DMS53 treated with DMSO at 0.1 percent for 48 hours (cell line): ENCODE results near the gene VCAM1.

Experiments
- DNase-seq: peaks from one replicate; lab custom pipeline; 2025; ENCODE audit not compliant: unreplicated experiment; lab: John Stamatoyannopoulos, UW

The VCAM1 gene

DNA sequence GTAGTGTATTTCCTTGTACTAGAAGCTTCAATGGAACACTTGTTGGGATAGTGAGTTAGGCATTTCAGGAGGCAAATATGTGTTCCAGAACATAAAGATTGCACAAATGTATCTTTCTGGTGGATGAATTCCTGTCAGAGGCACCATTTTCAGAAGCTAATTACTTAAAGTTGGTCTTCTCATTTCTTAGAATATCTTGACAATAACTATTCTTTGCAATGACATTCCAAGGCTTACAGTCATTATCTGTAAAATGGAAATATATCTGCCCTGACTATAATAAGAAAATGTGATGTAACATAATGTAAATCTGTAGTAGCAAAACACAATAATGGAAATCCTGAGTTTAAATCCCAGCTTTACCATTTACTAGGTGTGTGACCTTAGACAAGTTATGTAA, 2.7 kb downstream of the VCAM1 start:
- no peak for DNase-seq

DNA sequence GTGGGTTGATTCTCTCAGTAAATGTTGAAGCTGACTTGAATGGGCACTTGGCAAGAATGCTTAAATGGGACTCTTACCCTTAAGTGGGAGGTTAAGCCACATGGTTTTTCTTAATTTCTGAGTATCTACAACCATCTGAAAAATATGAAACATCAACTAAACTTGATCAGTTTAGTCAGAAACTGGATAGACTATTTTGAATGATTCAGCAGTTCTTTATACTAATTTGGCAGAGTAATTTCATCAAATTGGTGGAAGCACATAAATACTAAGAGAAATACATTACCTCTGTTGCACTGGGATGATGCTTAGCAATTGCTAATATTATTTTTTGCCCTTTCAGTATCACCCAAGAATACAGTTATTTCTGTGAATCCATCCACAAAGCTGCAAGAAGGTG, 4.7 kb downstream of the VCAM1 start:
- no peak for DNase-seq

DNA sequence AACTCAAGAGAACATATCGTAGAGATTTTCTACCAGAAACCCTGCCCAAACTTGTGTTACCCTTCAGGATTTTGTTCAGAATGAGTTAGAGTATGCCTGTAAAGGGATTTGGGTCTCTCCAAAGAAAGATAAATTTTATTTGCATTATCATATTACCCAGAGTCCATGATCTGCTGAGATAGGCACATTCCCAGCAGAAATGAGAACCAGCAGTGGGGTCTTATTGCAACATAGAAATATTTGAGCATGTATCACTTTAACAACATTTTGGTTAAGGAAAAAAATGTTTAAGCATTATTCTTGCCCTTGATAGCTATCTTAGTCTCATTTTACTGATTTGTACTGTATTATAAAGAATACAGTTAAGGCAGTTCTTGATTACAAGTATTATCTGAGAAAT, 10.6 kb downstream of the VCAM1 start:
- no peak for DNase-seq

- no peak for DNase-seq
These were observed 11.8 kb downstream of the VCAM1 start for GRCh38 chr1:100731309-100731708.

DNA sequence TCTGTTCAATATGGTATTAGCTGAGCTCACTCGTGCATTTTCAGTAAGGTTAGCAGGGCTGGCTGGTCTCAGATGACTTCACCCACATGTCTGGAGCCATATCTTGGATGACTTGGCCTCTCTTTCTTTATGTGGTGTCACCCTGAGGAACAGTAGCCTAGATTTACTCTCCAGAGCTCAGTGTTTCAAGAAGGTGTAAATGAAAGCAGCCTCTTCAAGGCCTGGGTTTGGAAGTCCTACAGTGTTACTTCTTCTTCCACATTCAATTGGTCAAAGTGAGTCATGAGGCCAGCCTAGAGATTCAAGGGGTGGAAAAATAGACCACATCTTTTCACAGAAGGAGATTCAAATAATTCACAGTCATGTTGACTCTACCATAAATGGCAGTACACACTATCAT, 12.2 kb downstream of the VCAM1 start:
- no peak for DNase-seq

- no peak for DNase-seq
These were observed 15.1 kb downstream of the VCAM1 start for GRCh38 chr1:100734676-100735075.

DNA sequence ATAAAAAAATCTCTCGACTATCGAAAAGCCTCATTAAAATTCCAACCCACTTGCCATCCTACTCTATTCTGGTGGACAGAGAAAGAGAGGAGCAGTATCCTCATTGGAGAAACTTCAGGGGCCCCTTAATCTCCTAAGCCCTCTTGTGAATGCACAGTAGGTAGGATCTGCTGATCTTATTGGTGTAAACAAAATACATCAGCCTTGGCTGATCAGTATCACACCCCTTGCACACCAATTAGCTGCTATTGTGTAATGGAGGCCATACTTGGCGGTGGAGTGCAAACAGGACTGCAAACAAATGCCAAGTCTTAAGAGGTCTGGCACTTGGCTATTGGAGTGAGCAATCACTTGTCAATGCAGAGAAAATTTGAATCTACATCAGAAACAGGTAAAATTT, 15.7 kb downstream of the VCAM1 start:
- peak; percentile 36 for DNase-seq

DNA sequence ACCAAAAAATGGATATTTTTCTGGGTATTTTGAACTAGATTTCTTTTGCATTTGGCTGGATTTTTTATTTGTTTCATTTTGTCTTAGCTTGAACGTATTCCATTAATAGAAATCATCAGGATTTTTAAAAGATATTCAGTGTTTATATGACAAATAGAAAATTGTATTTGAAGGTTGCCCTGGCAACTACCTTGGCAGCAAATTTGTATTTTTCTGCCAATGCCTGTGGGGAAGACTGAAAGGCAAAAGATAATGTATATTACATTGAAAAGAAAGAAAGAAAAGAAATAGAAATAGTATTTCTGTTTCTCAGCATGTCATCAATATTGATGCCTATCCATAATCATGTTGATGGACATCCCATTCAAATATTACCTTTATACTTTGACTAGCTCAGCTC, 16.8 kb downstream of the VCAM1 start:
- no peak for DNase-seq

GRCh38 chr1:100736746-100737145, 17.2 kb downstream of the VCAM1 start:
- DNase-seq: peak; percentile 75

- DNase-seq: no peak
These were observed 27.0 kb downstream of the VCAM1 start for GRCh38 chr1:100746542-100746932.

DNA sequence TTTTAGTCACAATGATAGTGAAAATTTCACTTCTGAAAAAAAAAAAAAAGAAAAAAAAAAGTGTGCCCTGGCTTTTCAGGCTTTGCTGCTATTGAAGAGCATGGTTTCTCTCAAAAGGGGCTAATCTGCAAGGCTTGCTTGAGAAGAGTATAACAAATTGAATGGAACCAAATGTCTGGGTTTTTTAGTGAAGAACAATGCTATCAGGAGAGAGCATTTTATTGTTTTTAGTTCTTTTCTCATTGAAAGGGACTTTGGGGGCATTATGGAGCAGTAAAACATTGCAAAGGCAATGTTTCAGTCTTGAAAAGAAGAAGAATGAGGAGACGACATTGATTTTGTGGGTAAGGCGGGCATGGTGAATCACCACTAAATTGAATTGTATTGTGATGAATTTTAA, 28.2 kb downstream of the VCAM1 start:
- DNase-seq: no peak

DNA sequence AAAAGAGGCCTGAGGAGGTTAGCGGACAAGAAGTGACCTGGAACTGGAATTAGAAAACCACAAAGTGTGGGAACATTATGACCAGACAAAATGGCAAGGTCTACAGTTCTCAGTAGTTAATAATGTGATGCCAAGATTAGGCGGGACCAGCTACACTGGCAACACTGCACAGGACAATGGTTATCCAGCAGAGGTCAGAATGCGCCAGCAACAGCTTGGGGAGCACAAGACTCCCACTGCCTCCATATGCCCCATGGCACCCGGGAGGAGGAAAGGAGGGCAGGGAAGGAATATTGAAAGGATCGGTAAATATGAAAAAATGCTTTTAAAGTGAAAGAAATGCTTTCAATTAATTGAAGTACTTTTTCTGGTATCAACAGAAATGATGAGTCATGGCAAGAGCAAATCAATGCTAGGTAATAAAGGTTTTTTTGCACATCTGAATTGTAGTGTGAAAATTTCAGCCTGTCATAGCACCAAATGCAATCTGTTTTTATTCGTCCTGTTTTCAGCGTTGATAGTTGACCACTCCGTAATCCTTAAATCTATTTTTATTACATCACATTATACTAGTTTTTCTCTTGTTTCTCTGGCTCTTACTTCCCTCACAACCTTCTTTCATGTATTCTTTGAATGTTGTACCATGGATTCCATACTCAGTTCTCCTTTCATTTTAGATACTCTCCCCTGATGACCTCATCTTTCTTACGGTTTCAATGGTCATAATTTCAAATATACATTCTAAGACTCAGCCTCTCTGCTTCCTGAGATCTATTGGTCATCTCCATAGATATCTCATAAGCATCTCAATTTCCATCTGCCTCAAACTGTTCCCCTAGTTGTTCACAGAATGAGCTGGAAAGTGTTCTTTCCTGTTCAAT, 30.7 kb downstream of the VCAM1 start:
- no peak for DNase-seq

DNA sequence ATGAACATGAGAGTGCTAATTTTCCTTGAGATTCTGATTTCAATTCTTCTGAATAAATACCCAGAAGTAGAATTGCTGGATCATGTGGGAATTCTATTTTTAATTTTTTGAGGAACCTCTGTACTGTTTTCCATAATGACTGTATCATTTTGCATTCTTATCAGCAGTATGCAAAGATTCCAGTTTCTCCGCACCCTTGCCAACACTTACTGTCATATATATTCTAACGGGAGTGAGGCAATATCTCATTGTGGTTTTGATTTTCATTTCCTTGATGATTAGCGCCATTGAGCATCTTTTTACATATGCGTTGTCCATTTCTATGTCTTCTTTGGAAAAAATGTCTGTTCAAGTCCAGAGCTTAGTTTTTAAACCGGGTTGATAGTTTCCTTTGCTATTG, 33.2 kb downstream of the VCAM1 start:
- DNase-seq: no peak

- no peak for DNase-seq
These were observed 38.4 kb downstream of the VCAM1 start for GRCh38 chr1:100757946-100758345.

GRCh38 chr1:100759188-100759587, 39.6 kb downstream of the VCAM1 start:
- no peak for DNase-seq

DNA sequence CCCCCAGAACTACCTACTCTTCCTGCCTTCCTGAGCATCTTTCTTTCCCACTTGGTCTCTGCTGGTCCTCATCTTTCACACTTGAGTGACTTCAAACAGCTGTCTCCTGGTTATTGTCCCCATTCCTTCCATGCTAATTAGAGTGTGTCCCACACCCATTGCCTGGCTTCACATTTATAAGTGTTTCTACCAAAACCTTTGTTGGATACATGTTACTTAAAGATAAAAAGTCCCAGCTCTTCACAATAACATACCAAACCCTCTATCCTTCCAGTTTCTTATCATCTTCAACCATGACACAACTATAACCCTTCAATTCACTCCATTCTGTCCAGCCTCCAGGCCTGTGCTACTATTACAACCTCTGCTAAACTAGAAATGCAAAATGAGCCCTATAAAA, 41.0 kb downstream of the VCAM1 start:
- no peak for DNase-seq

DNA sequence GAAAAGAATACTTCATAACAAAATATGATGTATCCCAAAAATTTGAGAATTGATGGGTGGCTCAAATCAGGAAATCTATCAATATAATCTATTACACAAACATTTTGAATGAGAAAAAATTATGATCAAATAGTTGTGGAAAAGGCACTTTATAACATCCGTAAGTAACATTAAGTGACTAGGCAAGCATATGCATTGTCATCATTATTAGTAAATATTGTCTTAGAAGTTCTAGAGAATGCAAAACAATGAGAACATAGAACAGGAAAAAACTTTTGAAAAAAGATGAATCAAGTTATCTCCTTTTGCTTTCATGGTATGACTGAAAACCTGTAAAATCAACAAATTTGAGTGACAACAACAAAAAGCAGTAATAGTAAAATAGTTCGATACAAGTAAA, 42.9 kb downstream of the VCAM1 start:
- DNase-seq: no peak

DNA sequence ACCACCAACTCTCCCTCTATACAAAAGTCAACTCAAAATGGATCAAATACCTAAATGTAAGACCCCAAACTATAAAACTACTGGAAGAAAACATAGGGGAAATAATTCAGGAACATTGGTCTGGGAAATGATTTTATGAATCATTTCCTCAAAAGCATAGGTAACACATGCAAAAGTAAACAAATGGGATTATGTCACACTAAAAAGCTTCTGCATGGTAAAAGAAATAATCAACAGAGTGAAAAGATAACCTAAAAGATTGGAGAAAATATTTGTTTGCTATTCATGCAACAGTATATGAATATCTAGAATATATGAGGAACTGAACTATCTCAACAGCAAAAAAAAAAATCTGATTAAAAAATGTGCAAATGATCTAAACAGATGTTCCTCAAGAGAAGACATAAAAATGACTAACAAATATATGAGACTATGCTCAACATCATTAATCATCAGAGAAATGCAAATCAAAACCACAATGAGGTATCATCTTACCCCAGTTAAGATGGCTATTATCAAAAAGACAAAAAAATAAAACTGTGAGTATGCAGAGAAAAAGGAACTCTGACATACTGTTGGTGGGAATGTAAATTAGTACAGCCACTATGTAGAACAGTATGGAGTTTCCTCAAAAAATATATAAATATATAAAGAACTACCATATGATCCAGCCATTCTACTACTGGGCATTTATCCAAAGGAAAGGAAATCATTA, 47.8 kb downstream of the VCAM1 start:
- DNase-seq: peak; percentile 42

- no peak for DNase-seq
These were observed 49.8 kb downstream of the VCAM1 start for GRCh38 chr1:100769323-100769722.

GRCh38 chr1:100769906-100770646, 50.5 kb downstream of the VCAM1 start:
- DNase-seq: no peak

- no peak for DNase-seq
These were observed 53.9 kb downstream of the VCAM1 start for GRCh38 chr1:100773444-100773843.

DNA sequence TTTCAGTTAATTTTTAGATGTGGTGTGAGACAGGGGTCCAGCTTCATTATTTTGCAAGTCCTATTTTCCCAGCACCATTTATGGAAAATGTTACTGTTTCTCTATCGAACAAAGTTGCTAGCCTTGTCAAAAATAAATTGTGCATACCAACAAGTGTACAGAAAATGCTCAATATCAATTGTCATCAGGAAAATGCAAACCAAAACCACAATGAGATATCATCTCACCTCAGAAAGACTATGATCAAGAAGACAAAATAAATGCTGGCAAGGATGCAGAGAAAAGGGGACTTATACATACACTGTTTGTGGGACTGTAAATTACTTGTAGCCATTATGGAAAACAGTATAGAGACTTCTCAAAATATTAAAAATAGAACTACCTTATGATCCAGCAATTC, 54.8 kb downstream of the VCAM1 start:
- no peak for DNase-seq
